ENCODE data around the gene DIP2B. TPM values are rescaled to one million over a fixed set of nuclear protein-coding genes. Genes with fewer than 3 reads are reported as not detected.

The DIP2B gene
- total and polyA plus RNA-seq, 2 of the 13 experiments (the other 11 are each of a cell fraction or from before 2014, with no cell fraction given), result 32.1 to 35.8 TPM

DNA sequence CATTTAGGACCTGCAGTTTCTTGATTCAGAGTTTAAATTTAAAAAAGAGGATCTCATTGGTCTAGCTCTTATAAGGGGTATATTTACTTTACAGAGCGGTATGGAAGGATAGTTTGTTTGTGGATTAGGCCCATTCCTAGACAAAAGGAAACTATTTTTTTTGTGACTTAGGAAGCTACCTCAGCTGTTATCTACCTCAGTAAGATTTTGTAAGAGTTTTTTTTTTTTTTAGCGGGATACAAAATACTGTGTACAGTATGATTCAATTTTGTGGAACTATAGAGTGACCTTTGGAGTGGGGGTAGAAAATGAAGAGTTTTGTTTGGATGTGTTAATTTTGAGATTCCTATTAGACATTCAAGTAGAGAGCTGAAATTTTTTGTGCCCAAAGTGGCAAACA, 154.5 kb downstream of the DIP2B start (continued):
- TF ChIP-seq, protein P1, sequence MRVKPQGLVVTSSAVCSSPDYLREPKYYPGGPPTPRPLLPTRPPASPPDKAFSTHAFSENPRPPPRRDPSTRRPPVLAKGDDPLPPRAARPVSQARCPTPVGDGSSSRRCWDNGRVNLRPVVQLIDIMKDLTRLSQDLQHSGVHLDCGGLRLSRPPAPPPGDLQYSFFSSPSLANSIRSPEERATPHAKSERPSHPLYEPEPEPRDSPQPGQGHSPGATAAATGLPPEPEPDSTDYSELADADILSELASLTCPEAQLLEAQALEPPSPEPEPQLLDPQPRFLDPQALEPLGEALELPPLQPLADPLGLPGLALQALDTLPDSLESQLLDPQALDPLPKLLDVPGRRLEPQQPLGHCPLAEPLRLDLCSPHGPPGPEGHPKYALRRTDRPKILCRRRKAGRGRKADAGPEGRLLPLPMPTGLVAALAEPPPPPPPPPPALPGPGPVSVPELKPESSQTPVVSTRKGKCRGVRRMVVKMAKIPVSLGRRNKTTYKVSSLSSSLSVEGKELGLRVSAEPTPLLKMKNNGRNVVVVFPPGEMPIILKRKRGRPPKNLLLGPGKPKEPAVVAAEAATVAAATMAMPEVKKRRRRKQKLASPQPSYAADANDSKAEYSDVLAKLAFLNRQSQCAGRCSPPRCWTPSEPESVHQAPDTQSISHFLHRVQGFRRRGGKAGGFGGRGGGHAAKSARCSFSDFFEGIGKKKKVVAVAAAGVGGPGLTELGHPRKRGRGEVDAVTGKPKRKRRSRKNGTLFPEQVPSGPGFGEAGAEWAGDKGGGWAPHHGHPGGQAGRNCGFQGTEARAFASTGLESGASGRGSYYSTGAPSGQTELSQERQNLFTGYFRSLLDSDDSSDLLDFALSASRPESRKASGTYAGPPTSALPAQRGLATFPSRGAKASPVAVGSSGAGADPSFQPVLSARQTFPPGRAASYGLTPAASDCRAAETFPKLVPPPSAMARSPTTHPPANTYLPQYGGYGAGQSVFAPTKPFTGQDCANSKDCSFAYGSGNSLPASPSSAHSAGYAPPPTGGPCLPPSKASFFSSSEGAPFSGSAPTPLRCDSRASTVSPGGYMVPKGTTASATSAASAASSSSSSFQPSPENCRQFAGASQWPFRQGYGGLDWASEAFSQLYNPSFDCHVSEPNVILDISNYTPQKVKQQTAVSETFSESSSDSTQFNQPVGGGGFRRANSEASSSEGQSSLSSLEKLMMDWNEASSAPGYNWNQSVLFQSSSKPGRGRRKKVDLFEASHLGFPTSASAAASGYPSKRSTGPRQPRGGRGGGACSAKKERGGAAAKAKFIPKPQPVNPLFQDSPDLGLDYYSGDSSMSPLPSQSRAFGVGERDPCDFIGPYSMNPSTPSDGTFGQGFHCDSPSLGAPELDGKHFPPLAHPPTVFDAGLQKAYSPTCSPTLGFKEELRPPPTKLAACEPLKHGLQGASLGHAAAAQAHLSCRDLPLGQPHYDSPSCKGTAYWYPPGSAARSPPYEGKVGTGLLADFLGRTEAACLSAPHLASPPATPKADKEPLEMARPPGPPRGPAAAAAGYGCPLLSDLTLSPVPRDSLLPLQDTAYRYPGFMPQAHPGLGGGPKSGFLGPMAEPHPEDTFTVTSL (CRISPR knock-in tag; IDR thresholded peaks at IDR 0.05; ENCODE audit: borderline replicate concordance), result 0 out of 2 replicates have a peak, but pooled peaks have one; percentile 19
- TF ChIP-seq SOX13 (IDR thresholded peaks at IDR 0.05), result no peak; the same call in 1 of the 2 replicates
- peak in 1 of 2 experiments; percentile 74; a peak in 2 of 4 replicates for TF ChIP-seq SOX13 (CRISPR knock-in tag; conservative IDR thresholded peaks at IDR 0.05 in 1 of 2, IDR thresholded peaks at IDR 0.05 in 1 of 2)
- TF ChIP-seq KLF16 (CRISPR knock-in tag; IDR thresholded peaks at IDR 0.05), result no peak
- 0 out of 2 replicates have a peak, but pooled peaks have one; percentile 0 for TF ChIP-seq ZNF124 (CRISPR knock-in tag; IDR thresholded peaks at IDR 0.05)
- peak; percentile 58; the same call in 1 of the 2 replicates for TF ChIP-seq NFIC (IDR thresholded peaks at IDR 0.05; ENCODE audit: low read length)
- TF ChIP-seq, protein P2, sequence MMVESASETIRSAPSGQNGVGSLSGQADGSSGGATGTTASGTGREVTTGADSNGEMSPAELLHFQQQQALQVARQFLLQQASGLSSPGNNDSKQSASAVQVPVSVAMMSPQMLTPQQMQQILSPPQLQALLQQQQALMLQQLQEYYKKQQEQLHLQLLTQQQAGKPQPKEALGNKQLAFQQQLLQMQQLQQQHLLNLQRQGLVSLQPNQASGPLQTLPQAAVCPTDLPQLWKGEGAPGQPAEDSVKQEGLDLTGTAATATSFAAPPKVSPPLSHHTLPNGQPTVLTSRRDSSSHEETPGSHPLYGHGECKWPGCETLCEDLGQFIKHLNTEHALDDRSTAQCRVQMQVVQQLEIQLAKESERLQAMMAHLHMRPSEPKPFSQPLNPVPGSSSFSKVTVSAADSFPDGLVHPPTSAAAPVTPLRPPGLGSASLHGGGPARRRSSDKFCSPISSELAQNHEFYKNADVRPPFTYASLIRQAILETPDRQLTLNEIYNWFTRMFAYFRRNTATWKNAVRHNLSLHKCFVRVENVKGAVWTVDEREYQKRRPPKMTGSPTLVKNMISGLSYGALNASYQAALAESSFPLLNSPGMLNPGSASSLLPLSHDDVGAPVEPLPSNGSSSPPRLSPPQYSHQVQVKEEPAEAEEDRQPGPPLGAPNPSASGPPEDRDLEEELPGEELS (CRISPR knock-in tag; IDR thresholded peaks at IDR 0.05), result peak; percentile 5; the same call in 1 of the 2 replicates
- TF ChIP-seq ZNF468 (CRISPR knock-in tag; IDR thresholded peaks at IDR 0.05), result no peak
- TF ChIP-seq KLF12 (CRISPR knock-in tag; IDR thresholded peaks at IDR 0.05; ENCODE audit: borderline replicate concordance), result no peak
- peak; percentile 73; the same call in 1 of the 2 replicates for TF ChIP-seq HNF4G (IDR thresholded peaks at IDR 0.05; ENCODE audit: borderline replicate concordance, low read depth, low read length)
- TF ChIP-seq HNF4G (CRISPR knock-in tag; IDR thresholded peaks at IDR 0.05; ENCODE audit: borderline replicate concordance, low read depth), result no peak
- no peak for TF ChIP-seq GTF2F1 (IDR thresholded peaks at IDR 0.05; ENCODE audit: low read length)
- TF ChIP-seq EHMT2 (IDR thresholded peaks at IDR 0.05; ENCODE audit: borderline replicate concordance, low read depth, low read length), result no peak
- TF ChIP-seq LCORL (IDR thresholded peaks at IDR 0.05), result peak; percentile 62; the same call in 1 of the 2 replicates
- no peak for TF ChIP-seq LCORL (CRISPR knock-in tag; IDR thresholded peaks at IDR 0.05)
- TF ChIP-seq, protein P3, sequence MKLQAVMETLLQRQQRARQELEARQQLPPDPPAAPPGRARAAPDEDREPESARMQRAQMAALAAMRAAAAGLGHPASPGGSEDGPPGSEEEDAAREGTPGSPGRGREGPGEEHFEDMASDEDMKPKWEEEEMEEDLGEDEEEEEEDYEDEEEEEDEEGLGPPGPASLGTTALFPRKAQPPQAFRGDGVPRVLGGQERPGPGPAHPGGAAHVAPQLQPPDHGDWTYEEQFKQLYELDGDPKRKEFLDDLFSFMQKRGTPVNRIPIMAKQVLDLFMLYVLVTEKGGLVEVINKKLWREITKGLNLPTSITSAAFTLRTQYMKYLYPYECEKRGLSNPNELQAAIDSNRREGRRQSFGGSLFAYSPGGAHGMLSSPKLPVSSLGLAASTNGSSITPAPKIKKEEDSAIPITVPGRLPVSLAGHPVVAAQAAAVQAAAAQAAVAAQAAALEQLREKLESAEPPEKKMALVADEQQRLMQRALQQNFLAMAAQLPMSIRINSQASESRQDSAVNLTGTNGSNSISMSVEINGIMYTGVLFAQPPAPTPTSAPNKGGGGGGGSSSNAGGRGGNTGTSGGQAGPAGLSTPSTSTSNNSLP (IDR thresholded peaks at IDR 0.05; ENCODE audit: low read depth, low read length), result 0 out of 2 replicates have a peak, but pooled peaks have one; percentile 29
- TF ChIP-seq SOX6 (IDR thresholded peaks at IDR 0.05), result no peak
- TF ChIP-seq SOX6 (CRISPR knock-in tag; IDR thresholded peaks at IDR 0.05), result peak; percentile 12; the same call in 1 of the 2 replicates
- no peak for TF ChIP-seq NRL (CRISPR knock-in tag; IDR thresholded peaks at IDR 0.05; ENCODE audit: borderline replicate concordance)
- no peak for TF ChIP-seq FOXP1 (IDR thresholded peaks at IDR 0.05)
- TF ChIP-seq FOXP1 (CRISPR knock-in tag; IDR thresholded peaks at IDR 0.05), result 0 out of 2 replicates have a peak, but pooled peaks have one; percentile 4
- 0 out of 4 replicates have a peak, but pooled peaks of 1 of the 2 experiments have one; percentile 40 for TF ChIP-seq EP300 (IDR thresholded peaks at IDR 0.05; ENCODE audit: low read depth in 2 of 2, low read length in 2 of 2)
- TF ChIP-seq EP300 (CRISPR knock-in tag; IDR thresholded peaks at IDR 0.05; ENCODE audit: borderline replicate concordance), result no peak
